Activated T-helper 1 cell treated with anti-CD3 and anti-CD28 coated beads, Interleukin-2, amount 50 U/mL, for 16 hours (primary cell): ENCODE results near the gene MAGI3.

Experiments
- DNase-seq, 2 donors: peaks; one replicate each; pipeline ENCODE4 v3.0.0-alpha.2; 2020; ENCODE audit warnings: low read depth in 1 of 2, low spot score in 1 of 2

Gene MAGI3

DNA sequence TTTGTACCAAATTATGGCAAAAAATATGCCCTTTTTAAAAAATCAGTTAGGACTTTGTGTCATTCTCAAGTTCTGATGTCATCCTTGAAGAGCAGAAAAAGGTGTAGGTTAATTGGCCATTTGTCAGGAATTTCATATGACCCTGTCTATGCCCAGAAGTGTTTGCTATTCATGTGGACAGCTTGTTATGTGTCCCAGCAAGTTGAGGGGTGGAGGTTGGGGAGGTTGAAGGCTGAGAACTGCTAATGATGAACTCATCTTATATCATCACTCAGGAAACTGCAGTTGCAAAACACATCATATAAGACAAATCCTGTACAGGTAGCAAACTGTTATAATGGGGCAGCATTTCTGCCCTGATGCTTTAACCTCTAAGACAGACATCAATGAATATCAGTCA, 262.5 kb downstream of the MAGI3 start:
- no peak for DNase-seq

DNA sequence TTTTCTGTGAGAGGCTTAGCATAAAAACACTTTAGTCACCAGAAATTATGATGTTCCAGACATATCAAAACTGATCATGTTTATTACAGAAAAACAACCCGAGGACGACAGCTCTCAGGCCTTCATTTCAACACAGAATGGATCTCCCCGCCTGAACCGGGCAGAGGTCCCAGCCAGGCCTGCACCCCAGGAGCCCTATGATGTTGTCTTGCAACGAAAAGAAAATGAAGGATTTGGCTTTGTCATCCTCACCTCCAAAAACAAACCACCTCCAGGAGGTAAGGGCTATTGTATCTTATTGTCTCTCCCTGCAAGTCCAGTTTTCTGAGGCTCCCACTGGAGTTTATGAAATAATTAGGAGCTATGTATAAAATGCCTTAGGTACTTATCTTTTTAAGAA, 263.4 kb downstream of the MAGI3 start:
- no peak for DNase-seq

DNA sequence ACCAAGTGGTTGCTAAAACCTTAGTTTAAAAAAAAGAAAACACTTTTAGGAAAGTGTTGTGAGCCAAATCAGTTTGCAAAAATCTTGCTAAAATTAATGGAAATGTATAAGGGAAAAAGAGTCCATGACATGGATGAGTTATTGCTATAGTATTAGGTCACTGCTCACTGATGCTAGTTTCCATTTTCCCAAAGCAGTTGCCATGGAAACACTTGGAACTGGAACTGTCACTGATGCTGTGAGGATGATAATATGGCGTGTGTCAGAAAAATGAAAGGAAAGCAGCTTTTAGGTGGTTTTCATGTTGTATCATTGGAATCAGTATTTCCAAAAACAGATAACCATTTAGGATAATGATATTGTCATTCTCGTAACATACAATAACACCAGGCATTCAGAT, 264.6 kb downstream of the MAGI3 start:
- DNase-seq = no peak

DNA sequence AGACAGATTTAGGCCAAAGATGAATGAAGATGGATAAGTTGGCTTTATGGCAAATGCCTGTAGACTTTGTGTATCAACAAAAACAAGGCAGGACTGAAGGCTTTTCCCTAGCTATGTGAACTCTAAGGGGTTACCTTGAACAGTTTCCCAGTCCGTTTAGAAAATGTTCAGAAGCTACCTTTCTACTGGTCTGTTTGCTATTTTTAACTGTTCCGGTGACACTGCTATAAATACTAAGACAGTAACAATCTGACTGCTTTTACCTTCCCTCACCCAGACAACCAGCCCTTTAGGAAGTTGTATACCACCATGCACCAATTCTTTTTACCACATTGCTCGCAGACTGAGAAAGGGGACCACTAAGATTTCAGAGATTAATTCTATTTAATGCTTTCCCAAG, 266.8 kb downstream of the MAGI3 start:
- no peak for DNase-seq

DNA sequence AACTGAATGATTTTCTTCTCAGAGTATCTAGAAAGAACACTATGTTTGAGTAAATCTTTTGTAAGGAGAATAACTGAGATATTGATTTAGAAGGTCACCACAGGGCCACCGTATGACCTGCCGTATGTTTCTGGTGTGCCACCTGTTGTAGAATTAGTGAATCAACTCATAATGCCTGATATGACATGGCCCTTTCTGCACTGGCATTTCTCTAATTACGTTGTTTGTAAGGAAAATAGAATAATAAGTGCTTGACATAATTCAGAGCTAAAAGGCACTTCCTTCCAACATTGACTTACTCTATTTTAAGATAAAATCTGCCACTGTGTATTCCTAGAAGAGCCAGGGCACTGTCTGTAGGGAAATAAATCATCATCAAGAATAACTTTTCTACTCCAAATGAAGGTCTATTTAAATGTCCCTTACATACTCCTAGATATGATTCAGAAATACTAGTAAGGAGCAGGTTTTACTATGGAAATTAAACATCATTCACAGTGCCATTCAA, 267.3 kb downstream of the MAGI3 start:
- no peak for DNase-seq

DNA sequence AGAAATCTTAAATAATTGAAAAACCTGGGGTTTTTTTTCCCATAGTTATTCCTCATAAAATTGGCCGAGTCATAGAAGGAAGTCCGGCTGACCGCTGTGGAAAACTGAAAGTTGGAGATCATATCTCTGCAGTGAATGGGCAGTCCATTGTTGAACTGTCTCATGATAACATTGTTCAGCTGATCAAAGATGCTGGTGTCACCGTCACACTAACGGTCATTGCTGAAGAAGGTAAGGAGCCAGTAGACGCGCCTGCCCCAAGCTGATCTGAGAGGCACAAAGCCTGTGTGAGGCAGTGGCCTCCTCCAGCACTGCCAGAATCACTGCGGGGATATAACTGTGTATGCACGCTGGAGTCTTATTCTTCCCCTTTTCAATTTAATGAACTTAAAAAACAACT, 268.7 kb downstream of the MAGI3 start:
- no peak for DNase-seq

DNA sequence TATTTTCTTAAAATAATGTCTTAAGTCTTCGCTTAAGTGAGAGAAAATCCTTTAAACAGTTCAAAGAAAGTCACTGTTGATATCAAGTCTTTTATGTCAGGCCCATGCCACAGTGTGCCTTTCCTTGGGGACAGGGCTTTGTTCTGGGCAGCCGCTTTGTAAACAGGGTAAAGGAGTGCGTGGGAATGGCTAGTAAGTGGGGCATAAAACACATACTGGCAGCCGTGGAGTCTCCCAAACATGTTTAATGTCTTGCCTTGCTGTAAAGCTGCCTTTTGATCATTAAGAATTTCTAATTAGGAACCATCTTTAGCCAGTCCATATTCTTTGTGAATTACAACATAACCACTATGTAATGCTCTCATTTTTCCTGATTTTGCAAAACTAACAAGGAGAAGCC, 269.2 kb downstream of the MAGI3 start:
- DNase-seq = no peak

DNA sequence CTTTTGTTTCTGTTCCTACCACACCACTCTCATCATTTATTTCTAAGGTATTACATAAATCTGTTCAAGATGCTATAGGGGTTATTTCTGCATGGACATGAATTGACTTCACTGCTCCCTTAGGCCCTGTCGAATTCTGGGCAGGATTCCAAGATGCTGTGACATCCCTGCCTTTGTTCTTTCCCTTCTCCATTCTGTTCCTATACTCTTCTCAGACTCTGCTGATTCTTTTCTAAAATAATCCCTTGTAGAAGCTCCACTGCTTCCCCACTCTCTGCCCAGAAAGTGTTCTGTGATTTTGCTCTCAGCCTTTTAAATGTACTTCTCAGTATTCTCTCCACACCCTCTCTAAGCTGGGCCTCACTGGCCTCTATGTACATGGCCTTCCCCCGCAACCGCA, 269.8 kb downstream of the MAGI3 start:
- DNase-seq = no peak

DNA sequence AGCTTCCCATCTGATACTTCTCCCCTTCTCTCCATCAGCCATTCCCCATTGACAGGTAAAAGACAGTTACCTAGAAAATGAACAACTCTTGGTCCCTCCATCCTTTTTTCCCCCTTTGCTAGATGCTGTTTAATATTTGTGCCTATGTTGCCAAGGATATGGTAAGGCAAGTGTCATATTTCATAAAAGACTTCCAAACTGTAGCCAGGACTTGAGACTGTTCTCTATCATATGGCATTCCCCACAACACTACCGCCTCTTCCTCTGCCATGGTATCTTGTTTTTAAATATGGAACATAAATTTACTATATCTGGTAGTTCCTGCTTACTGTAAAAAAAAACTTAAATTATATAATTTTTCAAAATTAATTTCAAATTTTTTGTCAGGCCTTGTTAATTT, 271.8 kb downstream of the MAGI3 start:
- no peak for DNase-seq

DNA sequence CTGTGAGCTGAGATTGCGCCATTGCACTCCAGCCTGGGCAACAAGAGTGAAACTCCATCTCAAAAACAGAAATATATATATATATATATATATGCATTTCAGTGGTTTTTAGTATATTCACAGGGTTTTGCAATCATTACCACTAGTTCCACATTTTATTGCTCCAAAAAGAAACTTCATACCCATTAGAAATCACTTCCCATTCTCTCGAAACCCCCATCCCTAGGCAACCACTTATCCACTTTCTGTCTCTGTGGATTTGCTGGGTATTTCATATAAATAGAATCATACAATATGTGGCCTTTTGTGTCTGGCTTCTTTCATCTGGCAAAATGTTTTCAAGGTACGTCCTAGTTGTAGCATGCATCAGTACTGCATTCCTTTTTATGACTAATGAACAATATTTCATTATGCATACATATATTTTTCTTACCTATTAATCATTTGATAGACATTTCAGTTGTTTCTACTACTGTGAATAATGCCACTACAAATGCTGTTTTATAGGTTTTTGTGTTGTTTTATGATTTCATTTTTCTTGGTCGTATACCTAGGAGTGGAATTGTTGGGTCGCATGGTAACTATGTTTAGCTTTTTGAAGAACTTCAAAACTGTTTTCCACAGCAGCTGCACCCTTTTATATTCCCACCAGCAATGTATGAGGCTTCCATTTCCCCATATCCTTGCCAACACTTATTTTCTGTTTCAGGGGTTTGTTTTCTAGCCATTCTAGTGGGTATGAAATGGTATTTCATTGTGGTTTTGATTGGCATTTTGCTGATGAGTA, 273.0 kb downstream of the MAGI3 start:
- DNase-seq = no peak

DNA sequence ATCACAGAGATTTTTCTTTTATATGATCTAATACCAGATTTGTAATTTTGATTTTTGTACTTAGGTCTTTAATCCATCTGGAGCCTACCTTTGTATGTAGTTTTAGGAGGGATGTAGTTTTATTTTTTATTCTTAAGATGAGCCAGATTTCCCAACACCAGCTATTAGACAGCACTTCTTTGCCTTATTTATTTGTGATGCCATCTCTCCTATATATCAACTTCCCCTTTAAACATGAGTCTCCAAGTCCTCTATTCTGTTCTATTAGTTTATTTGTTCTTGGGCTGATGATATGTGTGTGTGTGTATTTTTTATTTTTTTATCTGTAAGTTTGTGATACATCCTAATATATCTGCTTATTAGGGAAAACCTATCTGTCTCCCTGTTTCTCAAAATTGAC, 274.8 kb downstream of the MAGI3 start:
- no peak for DNase-seq

DNA sequence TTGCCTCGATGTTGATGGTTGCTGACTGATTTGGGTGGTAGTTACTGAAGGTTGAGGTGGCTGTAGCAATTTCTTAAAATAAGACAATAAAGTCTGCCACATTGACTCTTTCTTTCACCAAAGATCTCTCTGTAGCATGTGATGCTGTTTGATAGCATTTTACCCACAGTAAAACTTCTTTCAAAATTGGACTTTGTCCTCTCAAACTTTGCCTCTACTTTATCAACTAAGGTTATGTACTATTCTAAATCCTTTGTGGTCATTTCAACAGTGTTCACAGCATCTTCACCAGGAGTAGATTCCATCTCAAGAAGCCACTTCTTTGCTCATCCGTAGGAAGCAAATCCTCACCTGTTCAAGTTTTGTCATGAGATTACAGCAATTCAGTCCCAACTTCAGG, 275.8 kb downstream of the MAGI3 start:
- DNase-seq = no peak

DNA sequence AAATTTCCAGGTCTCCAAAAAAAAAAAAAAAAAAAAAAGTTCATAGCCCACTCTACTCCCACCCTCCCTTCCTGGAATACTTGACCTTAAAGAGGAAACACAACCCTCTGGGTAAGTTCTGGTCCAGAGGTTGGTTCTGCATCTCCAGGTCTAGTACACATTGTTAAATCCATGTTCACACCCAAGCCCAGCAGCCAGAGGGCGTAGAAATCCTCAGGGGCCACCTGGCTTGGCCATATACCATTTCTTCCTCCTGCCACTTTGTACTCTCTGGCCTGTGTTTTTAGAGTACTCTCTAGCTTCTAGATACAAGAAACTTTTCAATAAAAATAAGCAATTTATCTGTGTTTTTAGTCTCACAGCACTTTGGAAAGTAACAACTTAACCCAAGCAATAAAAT, 279.7 kb downstream of the MAGI3 start:
- no peak for DNase-seq

DNA sequence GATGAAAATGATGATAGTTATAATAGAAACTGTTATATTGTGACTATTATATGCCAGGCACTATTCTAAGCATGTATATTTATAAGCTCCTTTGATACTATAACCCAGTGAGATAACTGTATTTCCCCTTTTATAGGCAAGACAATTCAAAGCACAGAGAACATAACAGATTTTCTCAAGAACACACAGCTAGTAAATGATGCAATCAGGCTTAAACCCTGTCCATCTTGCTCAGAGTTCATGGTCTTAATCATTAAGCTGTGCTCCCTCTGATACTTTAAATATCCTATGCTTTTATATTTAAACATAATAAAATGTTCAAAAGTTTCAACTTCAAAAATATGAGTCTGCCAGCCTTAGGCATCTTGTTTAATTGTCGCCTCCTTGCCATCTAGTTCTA, 280.3 kb downstream of the MAGI3 start:
- no peak for DNase-seq

DNA sequence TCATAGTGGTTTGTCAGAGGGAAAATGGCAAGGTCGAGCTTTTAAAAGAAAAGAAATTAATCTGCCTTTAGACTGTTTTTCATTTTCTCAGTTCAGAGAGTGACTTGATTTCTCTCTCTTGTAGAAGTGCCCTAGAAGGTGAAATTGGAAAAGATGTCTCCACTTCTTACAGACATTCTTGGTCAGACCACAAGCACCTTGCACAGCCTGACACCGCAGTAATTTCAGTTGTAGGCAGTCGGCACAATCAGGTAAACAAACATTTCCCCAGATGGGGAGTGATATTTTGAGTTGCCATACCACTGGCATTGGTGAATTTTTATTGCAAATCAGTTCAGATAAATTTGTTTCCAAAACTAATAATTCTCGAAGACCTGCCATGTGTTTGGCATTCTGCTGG, 282.2 kb downstream of the MAGI3 start:
- no peak for DNase-seq

DNA sequence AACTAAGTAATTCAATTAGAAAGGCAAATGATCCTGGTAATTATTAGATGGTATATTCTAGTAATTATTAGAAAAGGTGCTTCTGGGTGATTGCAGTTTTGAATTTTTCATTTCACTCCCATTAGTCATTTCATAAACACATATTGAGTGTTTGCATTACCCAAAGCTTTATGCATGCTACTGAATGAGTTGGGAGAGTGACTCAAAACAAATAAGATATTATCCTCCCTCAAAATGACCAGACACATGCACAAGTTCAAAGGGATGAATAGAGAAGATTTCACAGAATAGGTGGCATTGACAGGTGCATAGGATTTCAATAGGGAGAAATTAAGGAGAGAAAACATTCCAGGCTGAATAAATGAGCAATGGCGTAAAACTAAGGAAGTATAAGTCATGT, 284.3 kb downstream of the MAGI3 start:
- DNase-seq = no peak

DNA sequence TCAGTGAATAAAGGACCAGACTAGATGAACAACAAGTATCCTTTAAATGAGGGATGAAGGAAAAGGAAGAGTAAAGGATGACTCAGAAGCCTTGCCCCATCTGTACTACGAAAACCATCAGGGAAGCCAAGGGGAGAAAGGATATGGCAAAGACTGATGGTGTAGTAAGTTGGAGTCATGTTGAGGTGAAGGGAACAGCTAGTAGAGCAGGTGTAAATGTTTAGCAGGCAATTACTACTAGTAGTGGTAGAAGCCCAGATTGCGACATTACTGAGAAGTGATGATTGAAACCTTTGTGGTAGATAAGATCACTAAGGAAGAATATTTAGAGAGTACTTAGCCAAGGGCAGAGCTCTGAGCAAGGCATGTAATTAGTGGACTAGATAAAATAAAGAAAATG, 285.0 kb downstream of the MAGI3 start:
- no peak for DNase-seq

DNA sequence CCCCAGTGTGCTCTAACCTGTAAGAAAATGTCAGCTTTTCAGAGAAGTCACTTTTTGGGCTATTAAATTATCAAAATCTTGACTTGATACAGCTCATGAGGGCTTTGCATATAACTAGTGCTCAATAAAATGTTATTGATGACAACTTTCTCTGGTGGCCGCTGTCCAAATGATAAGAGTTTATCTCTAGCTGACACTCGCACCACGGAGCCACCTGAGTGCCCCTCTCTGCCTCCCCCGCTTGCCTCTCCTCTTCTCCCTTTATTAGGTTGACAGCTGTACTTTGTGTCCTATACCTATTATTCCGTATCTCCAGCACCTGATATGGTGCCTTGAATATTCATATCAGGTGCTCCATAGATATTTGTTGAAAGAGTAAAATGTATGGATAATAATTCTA, 286.2 kb downstream of the MAGI3 start:
- DNase-seq = no peak

DNA sequence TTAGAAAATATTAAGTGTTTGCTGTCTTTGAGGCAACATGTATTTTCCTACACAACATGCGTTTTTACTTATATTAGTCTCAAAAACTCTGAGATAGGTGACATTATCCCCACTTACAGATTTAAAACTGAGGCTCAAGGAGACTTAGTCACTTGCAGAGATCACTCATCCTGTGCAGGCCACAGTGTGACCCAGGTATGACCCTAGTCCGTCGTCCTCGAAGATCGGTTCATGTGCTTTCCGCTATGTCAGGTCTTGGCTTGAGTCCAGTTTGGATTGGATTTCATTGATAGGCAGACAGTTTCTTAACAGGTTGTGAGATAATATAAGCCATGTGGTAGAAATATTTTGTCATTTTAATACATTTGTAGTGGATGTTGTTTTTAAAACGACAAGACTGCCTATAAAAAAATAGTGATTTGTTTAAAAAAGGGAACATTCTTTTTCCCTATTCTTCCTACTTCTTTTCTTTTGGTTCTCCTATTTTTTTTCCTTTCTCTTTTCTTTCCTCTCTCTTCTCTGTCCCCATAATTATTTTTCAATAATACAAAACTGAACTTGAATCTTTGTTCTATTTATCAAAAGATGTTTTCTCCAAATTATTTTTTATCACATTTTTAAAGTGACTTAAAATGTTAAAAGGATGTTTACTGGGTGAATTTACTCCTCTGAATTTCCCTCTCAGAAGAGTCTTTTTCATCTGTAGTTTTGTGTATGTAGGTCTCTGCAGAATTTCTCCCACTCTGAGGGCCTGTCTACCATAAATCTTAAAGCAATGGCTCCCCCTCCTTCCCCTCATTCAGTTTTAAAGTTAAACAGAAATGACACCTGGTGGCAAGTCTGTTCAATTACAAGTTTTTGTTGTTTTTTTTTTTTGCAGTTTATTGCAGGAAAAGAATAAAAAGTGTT, 287.2 kb downstream of the MAGI3 start:
- DNase-seq = no peak

DNA sequence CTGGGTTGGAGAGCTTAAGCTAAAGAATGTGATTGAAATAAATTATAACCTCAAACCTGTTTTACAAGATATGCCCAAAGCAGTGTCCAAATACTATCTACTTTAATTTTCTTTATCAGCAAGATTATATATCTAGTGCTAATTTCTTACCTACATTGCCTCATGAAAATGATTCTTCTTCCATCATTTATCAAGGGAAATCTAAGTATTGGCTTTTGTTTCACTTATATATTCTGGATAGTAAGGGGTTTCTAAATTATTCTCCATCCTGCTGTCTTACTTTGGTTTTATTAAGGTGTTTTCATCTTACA, 287.8 kb downstream of the MAGI3 start:
- DNase-seq = no peak

DNA sequence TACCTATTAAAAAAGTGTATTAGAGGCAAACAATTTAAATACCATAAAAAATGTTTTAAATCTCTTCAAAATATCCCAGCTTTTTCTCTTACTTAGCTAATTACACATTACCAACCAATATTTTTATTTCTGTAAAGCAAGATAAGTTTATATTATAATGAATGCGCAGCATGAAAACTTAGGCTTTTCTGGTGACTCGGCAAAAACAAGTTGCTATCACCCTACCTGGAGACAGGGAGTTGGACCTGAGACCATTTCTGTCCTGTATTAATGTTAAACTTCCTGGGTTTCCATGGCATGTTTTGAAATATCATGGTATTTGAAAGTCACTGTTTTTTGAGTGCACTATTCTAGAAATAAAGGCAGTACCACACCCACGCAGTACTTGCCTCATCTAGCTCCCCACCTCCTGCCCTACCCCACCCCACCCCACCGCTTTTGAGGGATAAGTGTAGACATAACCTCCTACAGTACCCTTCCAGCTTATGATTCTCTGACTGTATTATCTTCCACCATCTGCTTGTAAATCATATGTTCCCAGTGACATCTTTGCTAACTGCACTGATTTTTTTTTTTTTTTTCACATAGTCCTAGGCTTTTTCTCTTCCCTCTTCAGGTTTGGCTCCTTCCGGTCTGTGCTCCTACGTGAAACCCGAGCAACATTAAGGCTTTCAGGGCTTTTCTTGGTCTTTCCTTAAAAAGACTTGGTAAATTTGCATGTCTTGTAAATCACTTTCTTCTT, 291.5 kb downstream of the MAGI3 start:
- DNase-seq = no peak
